Measurements from ENCODE around the gene EML2.
"Not testable (repeated sequence)": the region's sequence is repeated elsewhere in the genome, so short reads cannot be mapped to it uniquely, and the experiment has no call there.

The EML2 gene

GRCh38 chr19:45645631-45646344 is 6.6 kb upstream of the EML2 start:
- peak; percentile 90 for DNase-seq

- DNase-seq: no peak
These were observed 6.0 kb upstream of the EML2 start for GRCh38 chr19:45645068-45645630.

GRCh38 chr19:45643927-45644771 is 5.0 kb upstream of the EML2 start:
- DNase-seq: no peak

- DNase-seq: peak; percentile 76
These were observed 4.1 kb upstream of the EML2 start for GRCh38 chr19:45643024-45643926.

- DNase-seq: peak; percentile 84
These were observed 2.3 kb upstream of the EML2 start for GRCh38 chr19:45641274-45642105.

GRCh38 chr19:45640849-45641273 is 1.7 kb upstream of the EML2 start:
- no peak for DNase-seq

- DNase-seq: no peak
These were observed 1.1 kb downstream of the EML2 start for GRCh38 chr19:45637890-45638667.

GRCh38 chr19:45636902-45637301 is 2.3 kb downstream of the EML2 start:
- DNase-seq: no peak

- DNase-seq: no peak
These were observed 2.9 kb downstream of the EML2 start for GRCh38 chr19:45636275-45636674.

- peak; percentile 48 for DNase-seq
These were observed 6.6 kb downstream of the EML2 start for GRCh38 chr19:45632468-45633196.

GRCh38 chr19:45630463-45630862 is 8.7 kb downstream of the EML2 start:
- no peak for DNase-seq

GRCh38 chr19:45629704-45630103 is 9.5 kb downstream of the EML2 start:
- DNase-seq: no peak

GRCh38 chr19:45628219-45628618 is 11.0 kb downstream of the EML2 start:
- DNase-seq: not testable (repeated sequence)

GRCh38 chr19:45623984-45624383 is 15.2 kb downstream of the EML2 start:
- DNase-seq: no peak

GRCh38 chr19:45621976-45622503 is 17.2 kb downstream of the EML2 start:
- DNase-seq: no peak

- no peak for DNase-seq
These were observed 17.8 kb downstream of the EML2 start for GRCh38 chr19:45621389-45621788.

GRCh38 chr19:45616704-45617017 is 22.5 kb downstream of the EML2 start:
- no peak for DNase-seq

GRCh38 chr19:45615795-45616703 is 23.1 kb downstream of the EML2 start:
- DNase-seq: peak; percentile 35

GRCh38 chr19:45615056-45615455 is 24.1 kb downstream of the EML2 start:
- DNase-seq: not testable (repeated sequence)
